ENCODE results near the gene PAX4.

- TF ChIP-seq, protein P1, sequence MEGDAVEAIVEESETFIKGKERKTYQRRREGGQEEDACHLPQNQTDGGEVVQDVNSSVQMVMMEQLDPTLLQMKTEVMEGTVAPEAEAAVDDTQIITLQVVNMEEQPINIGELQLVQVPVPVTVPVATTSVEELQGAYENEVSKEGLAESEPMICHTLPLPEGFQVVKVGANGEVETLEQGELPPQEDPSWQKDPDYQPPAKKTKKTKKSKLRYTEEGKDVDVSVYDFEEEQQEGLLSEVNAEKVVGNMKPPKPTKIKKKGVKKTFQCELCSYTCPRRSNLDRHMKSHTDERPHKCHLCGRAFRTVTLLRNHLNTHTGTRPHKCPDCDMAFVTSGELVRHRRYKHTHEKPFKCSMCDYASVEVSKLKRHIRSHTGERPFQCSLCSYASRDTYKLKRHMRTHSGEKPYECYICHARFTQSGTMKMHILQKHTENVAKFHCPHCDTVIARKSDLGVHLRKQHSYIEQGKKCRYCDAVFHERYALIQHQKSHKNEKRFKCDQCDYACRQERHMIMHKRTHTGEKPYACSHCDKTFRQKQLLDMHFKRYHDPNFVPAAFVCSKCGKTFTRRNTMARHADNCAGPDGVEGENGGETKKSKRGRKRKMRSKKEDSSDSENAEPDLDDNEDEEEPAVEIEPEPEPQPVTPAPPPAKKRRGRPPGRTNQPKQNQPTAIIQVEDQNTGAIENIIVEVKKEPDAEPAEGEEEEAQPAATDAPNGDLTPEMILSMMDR (conservative IDR thresholded peaks at IDR 0.05 in 1 of 2, IDR thresholded peaks at IDR 0.05 in 1 of 2; ENCODE audit: low read depth in 1 of 2, low read length in 2 of 2), result no peak
- TF ChIP-seq EZH2 (IDR thresholded peaks at IDR 0.05; ENCODE audit: low read length, missing control alignments), result no peak
These were observed 17.8 kb upstream of the PAX4 start for GRCh38 chr7:127635659-127636285.

All from fibroblast of lung (primary cell).